Transverse colon (tissue), 4 donors: ENCODE measurements around the gene MTHFD1L. TPM values are rescaled to one million over a fixed set of nuclear protein-coding genes. Genes with fewer than 3 reads are reported as not detected.

Experiments used
- DNase-seq: peaks from one replicate; pipeline ENCODE4 v3.0.0-alpha.2; 2019
- H3K27ac ChIP-seq, 4 donors: fragments of 200-600 bp; sonication (generic); 2 replicates each; pipeline ENCODE4 v1.5.1; 2016 to 2018; ENCODE audit warnings: inconsistent platforms in 4 of 4
- H3K27me3 ChIP-seq: fragments of 200-600 bp; sonication (generic); 2 replicates; pipeline ENCODE4 v1.5.1; 2017; ENCODE audit warnings: inconsistent platforms
- H3K36me3 ChIP-seq, 4 donors: fragments of 200-600 bp; sonication (generic); 2 replicates each; pipeline ENCODE4 v1.5.1; 2017 to 2019; ENCODE audit warnings: inconsistent platforms in 4 of 4
- H3K4me1 ChIP-seq, 4 donors: fragments of 200-600 bp; sonication (generic); 2 replicates each; pipeline ENCODE4 v1.5.1; 2017 to 2020; ENCODE audit warnings: inconsistent platforms in 4 of 4
- H3K4me3 ChIP-seq, 4 donors: fragments of 200-600 bp; sonication (generic); 1 replicate in 1 of 4; 2 replicates in 3 of 4; pipeline versions ENCODE4 v1.5.1 to v1.6.1; 2017 to 2019; ENCODE audit warnings: inconsistent platforms in 4 of 4
- H3K9me3 ChIP-seq, 2 donors: fragments of 200-600 bp; sonication (generic); 2 replicates each; pipeline ENCODE4 v1.5.1; 2017 to 2019; ENCODE audit warnings: inconsistent platforms in 2 of 2
- EP300 ChIP-seq: sonication (generic); formaldehyde crosslinking; IDR thresholded peaks from one replicate; pipeline ENCODE4 v1.6.1; 2017; ENCODE audit warnings: antibody characterized with exemption, low read depth
- POLR2A ChIP-seq: fragments of 450-650 bp; IDR thresholded peaks from one replicate; pipeline ENCODE4 v1.6.1; 2016; ENCODE audit warnings: antibody characterized with exemption, mild to moderate bottlenecking, moderate library complexity
- POLR2AphosphoS5 ChIP-seq, 3 donors: sonication (generic); formaldehyde crosslinking; IDR thresholded peaks; one replicate each; pipeline ENCODE4 v1.6.1; 2016; ENCODE audit warnings: antibody characterized with exemption in 3 of 3
- WGBS, 2 donors: methylation state at CpG; one replicate each; pipeline ENCODE4 v1.1.5; 2018; ENCODE audit warnings: low coverage in 1 of 2; 5-methylcytosine and 5-hydroxymethylcytosine counted together
- in situ Hi-C, 4 donors: fragments of 200-750 bp; cut with MboI; loops; one replicate each; pipeline versions ENCODE4 v1.15.0 to v1.15.1; 2017; ENCODE audit warnings: low sequenced_read_pairs in 3 of 4, low pct_ligation_motif_present in 1 of 4, low pct_unique_long_range_greater_than_20kb in 1 of 4
- intact Hi-C: fragments of 100-400 bp; cut with DNase I; formaldehyde crosslinking; loops from one replicate; pipeline ENCODE4 v1.15.1; 2023; ENCODE audit warnings: low total_unique reads
- total RNA-seq, 4 donors: library from RNA; depleted of rRNA; stranded (reverse); fragments of >200 nt; gene quantifications; one replicate each; pipeline ENCODE4 v1.1.0, GENCODE V29; 2016
- TF ChIP-seq, protein P1 (sequence below), 5 experiments: fragments of 200-600 bp in 3 of 5; fragments of 450-650 bp in 2 of 5; sonication (generic) in 3 of 5; IDR thresholded peaks; 1 replicate in 2 of 5; 2 replicates in 3 of 5; pipeline ENCODE4 v1.5.1; 2016 to 2017; ENCODE audit warnings: antibody characterized with exemption in 5 of 5, inconsistent platforms in 3 of 5, mild to moderate bottlenecking in 2 of 5, moderate library complexity in 1 of 5

MTHFD1L gene
- total RNA-seq, 4 donors from 2014 or later: 0.82 to 10.1 (median 5.4) TPM

DNA sequence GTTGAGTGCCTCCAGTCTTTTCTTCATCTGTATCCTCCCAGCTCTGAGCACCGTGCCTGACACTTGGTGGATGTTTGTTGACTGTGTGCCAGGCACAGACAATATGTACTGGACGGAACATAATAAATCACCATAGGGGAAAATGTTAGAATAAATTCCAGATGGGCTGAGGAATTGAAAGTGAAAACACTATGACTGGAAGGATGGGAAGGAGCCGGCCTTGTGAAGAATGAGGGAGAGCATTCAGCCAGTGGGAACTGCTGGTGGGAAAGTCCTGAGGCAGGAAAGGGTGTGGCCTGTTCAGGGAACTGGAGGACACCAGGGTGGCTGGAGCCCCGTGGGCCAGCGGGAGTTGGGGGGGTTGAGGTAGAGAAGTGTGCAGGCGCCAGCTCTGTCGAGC is 75.4 kb downstream of the MTHFD1L start:
- TF ChIP-seq POLR2AphosphoS5 (IDR thresholded peaks at IDR 0.05): no peak
- no peak for TF ChIP-seq EP300
- no peak for TF ChIP-seq POLR2A
- TF ChIP-seq, protein P1, sequence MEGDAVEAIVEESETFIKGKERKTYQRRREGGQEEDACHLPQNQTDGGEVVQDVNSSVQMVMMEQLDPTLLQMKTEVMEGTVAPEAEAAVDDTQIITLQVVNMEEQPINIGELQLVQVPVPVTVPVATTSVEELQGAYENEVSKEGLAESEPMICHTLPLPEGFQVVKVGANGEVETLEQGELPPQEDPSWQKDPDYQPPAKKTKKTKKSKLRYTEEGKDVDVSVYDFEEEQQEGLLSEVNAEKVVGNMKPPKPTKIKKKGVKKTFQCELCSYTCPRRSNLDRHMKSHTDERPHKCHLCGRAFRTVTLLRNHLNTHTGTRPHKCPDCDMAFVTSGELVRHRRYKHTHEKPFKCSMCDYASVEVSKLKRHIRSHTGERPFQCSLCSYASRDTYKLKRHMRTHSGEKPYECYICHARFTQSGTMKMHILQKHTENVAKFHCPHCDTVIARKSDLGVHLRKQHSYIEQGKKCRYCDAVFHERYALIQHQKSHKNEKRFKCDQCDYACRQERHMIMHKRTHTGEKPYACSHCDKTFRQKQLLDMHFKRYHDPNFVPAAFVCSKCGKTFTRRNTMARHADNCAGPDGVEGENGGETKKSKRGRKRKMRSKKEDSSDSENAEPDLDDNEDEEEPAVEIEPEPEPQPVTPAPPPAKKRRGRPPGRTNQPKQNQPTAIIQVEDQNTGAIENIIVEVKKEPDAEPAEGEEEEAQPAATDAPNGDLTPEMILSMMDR (IDR thresholded peaks at IDR 0.05): no peak
- Histone ChIP-seq H3K4me1 (no peaks in the 10 kb centered on the region), H3K36me3 (peaks cover 0 to 5% (median 0%) of the 10 kb centered on the region in 4 donors), H3K9me3 (no peaks in the 10 kb centered on the region), H3K27ac (no peak overlapping the region), H3K4me3 (no peak overlapping the region), H3K27me3 (no peaks in the 10 kb centered on the region)
- intact Hi-C loops: no loop called here
- whole genome bisulfite sequencing, 2 donors: 73 to 79% methylated on average over 7 of the region's 7 CpGs
- DNase-seq: no peak
- in situ Hi-C loops: no loop called here

- no peak for DNase-seq
- H3K9me3 ChIP-seq: no peaks in the 10 kb centered on the region
- no peaks in the 10 kb centered on the region for H3K4me1 ChIP-seq
- intact Hi-C loops (no loop called here), in situ Hi-C loops (no loop called here)
- no peak for TF ChIP-seq POLR2AphosphoS5 (IDR thresholded peaks at IDR 0.05)
- TF ChIP-seq POLR2A: no peak
- TF ChIP-seq, protein P1 (IDR thresholded peaks at IDR 0.05): no peak
- no peak for TF ChIP-seq EP300
- H3K4me3 ChIP-seq: no peak overlapping the region
- H3K27ac ChIP-seq: no peak overlapping the region
- no peaks in the 10 kb centered on the region for H3K36me3 ChIP-seq
- H3K27me3 ChIP-seq: no peaks in the 10 kb centered on the region
- WGBS, 2 donors: 84 to 87% methylated on average over 11 of the region's 11 CpGs
These were observed 84.0 kb downstream of the MTHFD1L start for GRCh38 chr6:150949526-150949925.

DNA sequence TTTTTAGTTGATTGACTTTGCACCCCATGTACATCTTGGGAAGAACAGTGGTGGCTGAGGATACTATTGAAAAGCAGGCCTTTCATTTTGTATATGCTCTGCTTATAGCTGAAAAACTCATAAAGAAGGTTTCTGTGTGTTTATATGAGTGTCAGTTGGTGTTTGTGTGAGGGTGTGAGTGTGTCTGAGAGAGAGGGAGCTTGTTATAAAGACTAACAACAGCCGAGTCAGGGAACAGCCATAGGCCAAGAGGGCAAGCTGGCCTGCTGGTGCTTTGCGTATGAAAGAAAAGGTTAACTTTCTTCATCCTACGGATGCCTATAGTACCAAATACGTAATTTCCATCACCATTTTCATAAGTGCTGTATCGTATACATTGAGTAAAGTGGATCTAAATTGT is 88.3 kb downstream of the MTHFD1L start:
- 79 to 87% methylated on average over 4 to 5 of the region's 5 CpGs for WGBS, 2 donors
- intact Hi-C loops (no loop called here), in situ Hi-C loops (no loop called here)
- Histone ChIP-seq H3K4me1 (no peaks in the 10 kb centered on the region), H3K4me3 (no peak overlapping the region), H3K27ac (no peak overlapping the region), H3K36me3 (no peaks in the 10 kb centered on the region), H3K9me3 (no peaks in the 10 kb centered on the region), H3K27me3 (no peaks in the 10 kb centered on the region)
- no peak for DNase-seq
- TF ChIP-seq, protein P1 (IDR thresholded peaks at IDR 0.05): no peak
- TF ChIP-seq EP300 (no peak), POLR2A (no peak), POLR2AphosphoS5 (IDR thresholded peaks at IDR 0.05) (no peak)

- peak; percentile 23 for DNase-seq
- TF ChIP-seq POLR2AphosphoS5 (IDR thresholded peaks at IDR 0.05): no peak
- no peak for TF ChIP-seq EP300
- TF ChIP-seq, protein P1 (IDR thresholded peaks at IDR 0.05): no peak
- no peak for TF ChIP-seq POLR2A
- H3K27me3 ChIP-seq: no peaks in the 10 kb centered on the region
- intact Hi-C loops (no loop called here), in situ Hi-C loops (no loop called here)
- peaks cover 0 to 3% (median 0%) of the 10 kb centered on the region in 4 donors for H3K4me1 ChIP-seq
- no peaks in the 10 kb centered on the region for H3K36me3 ChIP-seq
- H3K27ac ChIP-seq: peak overlapping the region; percentile 1 to 41 (median 23)
- H3K9me3 ChIP-seq: no peaks in the 10 kb centered on the region
- WGBS, 2 donors: 20 to 59% methylated on average over 4 of the region's 4 CpGs
- H3K4me3 ChIP-seq: no peak overlapping the region
These were observed 93.7 kb downstream of the MTHFD1L start for GRCh38 chr6:150959166-150959565.
